Measurements from ENCODE around the gene CD96. TPM values are rescaled to one million over a fixed set of nuclear protein-coding genes. Genes with fewer than 3 reads are reported as not detected.
A peak's percentile ranks its signal among the peaks of the same experiment; 100 is the strongest.

CD96 gene
- total RNA-seq, 1 experiment from 2014 or later = not detected

DNA sequence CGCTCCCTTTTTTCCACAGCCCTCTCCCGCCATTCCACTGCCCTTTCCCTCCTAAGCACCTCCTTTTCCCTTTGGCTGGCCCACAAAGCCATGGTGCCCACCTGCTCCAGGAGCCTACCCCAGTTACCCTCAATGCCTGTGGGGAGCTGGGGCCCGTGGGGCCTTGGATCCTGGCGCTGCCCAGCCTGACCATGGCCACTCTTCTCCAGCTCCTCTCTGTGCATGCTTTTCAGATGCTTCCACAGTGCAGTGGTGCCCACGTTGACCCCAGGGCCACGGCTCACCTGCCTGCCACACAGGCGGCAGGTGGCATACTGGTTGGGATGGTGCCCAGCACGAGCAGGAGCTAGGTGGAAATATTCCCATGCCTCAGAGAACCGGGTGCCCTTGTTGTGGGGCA is 51.7 kb downstream of the CD96 start:
- Histone ChIP-seq H3K36me3 (ENCODE audit: low read depth, low read length) (no peaks in the 10 kb centered on the region), H3K9me3 (ENCODE audit: low read length) (no peaks in the 10 kb centered on the region), H4K20me1 (ENCODE audit: low read length) (no peaks in the 10 kb centered on the region), H2AFZ (ENCODE audit: low read length) (no peak overlapping the region), H3F3A (ENCODE audit: low read length, unreplicated experiment) (peaks cover 10% of the 10 kb centered on the region), H3K4me1 (ENCODE audit: insufficient read depth, low read length) (peaks cover 56% of the 10 kb centered on the region), H3K27me3 (ENCODE audit: low read length) (no peaks in the 10 kb centered on the region), H3K4me3 (ENCODE audit: low read length) (no peak overlapping the region), H3K9ac (ENCODE audit: low read length) (peak overlapping the region; percentile 37), H3K79me2 (ENCODE audit: low read length) (no peaks in the 10 kb centered on the region), H3K27ac (ENCODE audit: low read length) (peak overlapping the region; percentile 83), H3K4me2 (ENCODE audit: low read length) (peak overlapping the region; percentile 43), H3K9me2 (replicated peaks; ENCODE audit: low read length) (no peaks in the 10 kb centered on the region)
- ChIA-PET CTCF (no interaction called here), POLR2A (ENCODE audit: unreplicated experiment) (no interaction called here)
- TF ChIP-seq EZH2 (IDR thresholded peaks at IDR 0.05; ENCODE audit: low read length, unreplicated experiment) (no peak), EZH2phosphoT487 (IDR thresholded peaks at IDR 0.05; ENCODE audit: borderline replicate concordance, low read length) (no peak)
- TF ChIP-seq, protein P1, sequence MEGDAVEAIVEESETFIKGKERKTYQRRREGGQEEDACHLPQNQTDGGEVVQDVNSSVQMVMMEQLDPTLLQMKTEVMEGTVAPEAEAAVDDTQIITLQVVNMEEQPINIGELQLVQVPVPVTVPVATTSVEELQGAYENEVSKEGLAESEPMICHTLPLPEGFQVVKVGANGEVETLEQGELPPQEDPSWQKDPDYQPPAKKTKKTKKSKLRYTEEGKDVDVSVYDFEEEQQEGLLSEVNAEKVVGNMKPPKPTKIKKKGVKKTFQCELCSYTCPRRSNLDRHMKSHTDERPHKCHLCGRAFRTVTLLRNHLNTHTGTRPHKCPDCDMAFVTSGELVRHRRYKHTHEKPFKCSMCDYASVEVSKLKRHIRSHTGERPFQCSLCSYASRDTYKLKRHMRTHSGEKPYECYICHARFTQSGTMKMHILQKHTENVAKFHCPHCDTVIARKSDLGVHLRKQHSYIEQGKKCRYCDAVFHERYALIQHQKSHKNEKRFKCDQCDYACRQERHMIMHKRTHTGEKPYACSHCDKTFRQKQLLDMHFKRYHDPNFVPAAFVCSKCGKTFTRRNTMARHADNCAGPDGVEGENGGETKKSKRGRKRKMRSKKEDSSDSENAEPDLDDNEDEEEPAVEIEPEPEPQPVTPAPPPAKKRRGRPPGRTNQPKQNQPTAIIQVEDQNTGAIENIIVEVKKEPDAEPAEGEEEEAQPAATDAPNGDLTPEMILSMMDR (conservative IDR thresholded peaks at IDR 0.05; ENCODE audit: low read depth, low read length) = no peak
- BruUV-seq (replicated peaks) = no TSS peak
- ATAC-seq (no peak), DNase-seq (no peak)
- intact Hi-C loops (cut with micrococcal nuclease) = loop anchor here (1.0 kb wide), 1 partner anchor 8 kb away; no protein-coding TSS in a partner anchor

DNA sequence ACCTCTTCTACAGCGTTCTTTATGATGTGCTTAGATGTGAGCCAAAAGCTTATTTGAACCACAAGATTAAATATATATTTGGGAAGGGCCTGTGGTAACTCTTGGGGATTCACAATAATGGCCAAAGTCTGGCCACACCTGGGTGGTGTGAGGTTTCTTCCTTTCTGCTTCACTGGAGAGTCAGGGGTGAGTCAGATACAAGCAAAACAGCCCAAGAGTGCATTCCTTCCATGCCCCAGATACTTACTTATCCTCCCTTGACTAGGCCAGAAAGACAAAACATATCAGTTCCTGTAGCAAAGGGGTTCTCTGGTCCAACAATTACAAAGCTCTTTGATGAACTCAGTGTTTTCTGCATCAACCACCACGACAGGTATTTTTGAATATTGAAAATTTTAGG is 52.2 kb downstream of the CD96 start:
- H3K36me3 ChIP-seq (ENCODE audit: low read depth, low read length) = no peaks in the 10 kb centered on the region
- H2AFZ ChIP-seq (ENCODE audit: low read length) = peak overlapping the region; percentile 25
- intact Hi-C loops (cut with micrococcal nuclease) = loop anchor here (1.0 kb wide), 1 partner anchor 9 kb away; no protein-coding TSS in a partner anchor
- peak overlapping the region; percentile 43 for H3K4me2 ChIP-seq (ENCODE audit: low read length)
- H3K9me2 ChIP-seq (replicated peaks; ENCODE audit: low read length) = no peaks in the 10 kb centered on the region
- H3F3A ChIP-seq (ENCODE audit: low read length, unreplicated experiment) = peaks cover 10% of the 10 kb centered on the region
- ATAC-seq (peak; percentile 98), DNase-seq (peak; percentile 93)
- H3K9ac ChIP-seq (ENCODE audit: low read length) = 0 out of 2 replicates have a peak overlapping the region, but pooled peaks have one; percentile 37
- H3K9me3 ChIP-seq (ENCODE audit: low read length) = no peaks in the 10 kb centered on the region
- ChIA-PET POLR2A (ENCODE audit: unreplicated experiment) (no interaction called here), CTCF (no interaction called here)
- TF ChIP-seq, protein P1 (conservative IDR thresholded peaks at IDR 0.05; ENCODE audit: low read depth, low read length) = no peak
- TF ChIP-seq EZH2phosphoT487 (IDR thresholded peaks at IDR 0.05; ENCODE audit: borderline replicate concordance, low read length) = no peak
- TF ChIP-seq EZH2 (IDR thresholded peaks at IDR 0.05; ENCODE audit: low read length, unreplicated experiment) = no peak
- no peaks in the 10 kb centered on the region for H3K27me3 ChIP-seq (ENCODE audit: low read length)
- H3K79me2 ChIP-seq (ENCODE audit: low read length) = no peaks in the 10 kb centered on the region
- no TSS peak for BruUV-seq (replicated peaks)
- H3K4me1 ChIP-seq (ENCODE audit: insufficient read depth, low read length) = peaks cover 56% of the 10 kb centered on the region
- no peak overlapping the region for H3K4me3 ChIP-seq (ENCODE audit: low read length)
- peak overlapping the region; percentile 83 for H3K27ac ChIP-seq (ENCODE audit: low read length)
- H4K20me1 ChIP-seq (ENCODE audit: low read length) = no peaks in the 10 kb centered on the region

GRCh38 chr3:111594781-111595180 is 52.8 kb downstream of the CD96 start:
- ATAC-seq (no peak), DNase-seq (no peak)
- H3K27ac ChIP-seq (ENCODE audit: low read length) = peak overlapping the region; percentile 83
- H3F3A ChIP-seq (ENCODE audit: low read length, unreplicated experiment) = peaks cover 10% of the 10 kb centered on the region
- POLR2A ChIA-PET (ENCODE audit: unreplicated experiment) = no interaction called here
- no peak overlapping the region for H3K9ac ChIP-seq (ENCODE audit: low read length)
- H3K4me3 ChIP-seq (ENCODE audit: low read length) = no peak overlapping the region
- intact Hi-C loops (cut with micrococcal nuclease) = loop anchor here (1.0 kb wide), 1 partner anchor 9 kb away; no protein-coding TSS in a partner anchor
- peak overlapping the region; percentile 43 for H3K4me2 ChIP-seq (ENCODE audit: low read length)
- no peaks in the 10 kb centered on the region for H3K9me2 ChIP-seq (replicated peaks; ENCODE audit: low read length)
- H3K9me3 ChIP-seq (ENCODE audit: low read length) = no peaks in the 10 kb centered on the region
- no peaks in the 10 kb centered on the region for H3K36me3 ChIP-seq (ENCODE audit: low read depth, low read length)
- H3K4me1 ChIP-seq (ENCODE audit: insufficient read depth, low read length) = peaks cover 51% of the 10 kb centered on the region
- TF ChIP-seq EZH2 (IDR thresholded peaks at IDR 0.05; ENCODE audit: low read length, unreplicated experiment) (no peak), EZH2phosphoT487 (IDR thresholded peaks at IDR 0.05; ENCODE audit: borderline replicate concordance, low read length) (no peak)
- TF ChIP-seq, protein P1 (conservative IDR thresholded peaks at IDR 0.05; ENCODE audit: low read depth, low read length) = no peak
- CTCF ChIA-PET = no interaction called here
- H3K27me3 ChIP-seq (ENCODE audit: low read length) = no peaks in the 10 kb centered on the region
- no TSS peak for BruUV-seq (replicated peaks)
- no peaks in the 10 kb centered on the region for H4K20me1 ChIP-seq (ENCODE audit: low read length)
- H2AFZ ChIP-seq (ENCODE audit: low read length) = peak overlapping the region; percentile 25; the same call in 1 of the 2 replicates
- H3K79me2 ChIP-seq (ENCODE audit: low read length) = no peaks in the 10 kb centered on the region
